ENCODE results near the gene MKS1.

MKS1 gene

DNA sequence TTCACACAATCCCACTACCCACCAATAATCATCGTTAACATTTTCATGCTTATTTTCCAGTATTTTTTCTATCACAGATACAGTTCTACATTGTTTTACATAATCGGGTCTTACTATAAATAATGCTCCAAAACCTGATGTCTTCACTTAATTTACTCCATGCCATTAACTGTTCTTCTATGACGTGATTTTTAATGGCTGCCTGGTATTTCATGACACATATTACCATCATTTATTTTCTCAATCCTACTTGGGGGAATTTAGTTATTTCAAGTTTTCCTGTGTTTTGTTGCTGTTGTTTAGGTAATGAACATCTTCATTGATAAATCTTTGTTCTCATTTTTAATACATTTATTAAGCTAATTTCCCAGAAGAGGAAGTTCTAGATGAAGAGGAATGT is 34.0 kb upstream of the MKS1 start:
- TF ChIP-seq TAF1 (IDR thresholded peaks at IDR 0.05; ENCODE audit: low read depth) = no peak
- TF ChIP-seq, protein P1, sequence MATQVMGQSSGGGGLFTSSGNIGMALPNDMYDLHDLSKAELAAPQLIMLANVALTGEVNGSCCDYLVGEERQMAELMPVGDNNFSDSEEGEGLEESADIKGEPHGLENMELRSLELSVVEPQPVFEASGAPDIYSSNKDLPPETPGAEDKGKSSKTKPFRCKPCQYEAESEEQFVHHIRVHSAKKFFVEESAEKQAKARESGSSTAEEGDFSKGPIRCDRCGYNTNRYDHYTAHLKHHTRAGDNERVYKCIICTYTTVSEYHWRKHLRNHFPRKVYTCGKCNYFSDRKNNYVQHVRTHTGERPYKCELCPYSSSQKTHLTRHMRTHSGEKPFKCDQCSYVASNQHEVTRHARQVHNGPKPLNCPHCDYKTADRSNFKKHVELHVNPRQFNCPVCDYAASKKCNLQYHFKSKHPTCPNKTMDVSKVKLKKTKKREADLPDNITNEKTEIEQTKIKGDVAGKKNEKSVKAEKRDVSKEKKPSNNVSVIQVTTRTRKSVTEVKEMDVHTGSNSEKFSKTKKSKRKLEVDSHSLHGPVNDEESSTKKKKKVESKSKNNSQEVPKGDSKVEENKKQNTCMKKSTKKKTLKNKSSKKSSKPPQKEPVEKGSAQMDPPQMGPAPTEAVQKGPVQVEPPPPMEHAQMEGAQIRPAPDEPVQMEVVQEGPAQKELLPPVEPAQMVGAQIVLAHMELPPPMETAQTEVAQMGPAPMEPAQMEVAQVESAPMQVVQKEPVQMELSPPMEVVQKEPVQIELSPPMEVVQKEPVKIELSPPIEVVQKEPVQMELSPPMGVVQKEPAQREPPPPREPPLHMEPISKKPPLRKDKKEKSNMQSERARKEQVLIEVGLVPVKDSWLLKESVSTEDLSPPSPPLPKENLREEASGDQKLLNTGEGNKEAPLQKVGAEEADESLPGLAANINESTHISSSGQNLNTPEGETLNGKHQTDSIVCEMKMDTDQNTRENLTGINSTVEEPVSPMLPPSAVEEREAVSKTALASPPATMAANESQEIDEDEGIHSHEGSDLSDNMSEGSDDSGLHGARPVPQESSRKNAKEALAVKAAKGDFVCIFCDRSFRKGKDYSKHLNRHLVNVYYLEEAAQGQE (IDR thresholded peaks at IDR 0.05; ENCODE audit: low read depth) = no peak
- TF ChIP-seq CREB1 (IDR thresholded peaks at IDR 0.05; ENCODE audit: low read depth) = no peak
- TF ChIP-seq NFIC (IDR thresholded peaks at IDR 0.05) = no peak
- no peak for TF ChIP-seq RAD21 (IDR thresholded peaks at IDR 0.05; ENCODE audit: low read depth)

DNA sequence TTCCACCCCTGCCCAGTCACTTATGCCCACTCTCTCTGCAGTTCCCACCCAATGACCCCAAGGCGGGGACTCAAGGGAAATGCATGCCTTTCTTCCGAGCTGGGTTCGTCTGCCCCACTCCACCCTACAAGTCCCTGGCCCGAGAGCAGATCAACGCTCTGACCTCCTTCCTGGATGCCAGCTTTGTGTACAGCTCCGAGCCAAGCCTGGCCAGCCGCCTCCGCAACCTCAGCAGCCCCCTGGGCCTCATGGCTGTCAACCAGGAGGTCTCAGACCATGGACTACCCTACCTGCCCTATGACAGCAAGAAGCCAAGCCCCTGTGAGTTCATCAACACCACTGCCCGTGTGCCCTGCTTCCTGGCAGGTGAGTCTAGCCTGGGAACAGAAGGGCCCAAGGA is 33.1 kb upstream of the MKS1 start:
- TF ChIP-seq CREB1 (IDR thresholded peaks at IDR 0.05; ENCODE audit: low read depth) = no peak
- no peak for TF ChIP-seq EGR1 (IDR thresholded peaks at IDR 0.05)
- TF ChIP-seq, protein P2, sequence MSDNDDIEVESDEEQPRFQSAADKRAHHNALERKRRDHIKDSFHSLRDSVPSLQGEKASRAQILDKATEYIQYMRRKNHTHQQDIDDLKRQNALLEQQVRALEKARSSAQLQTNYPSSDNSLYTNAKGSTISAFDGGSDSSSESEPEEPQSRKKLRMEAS (IDR thresholded peaks at IDR 0.05) = no peak

DNA sequence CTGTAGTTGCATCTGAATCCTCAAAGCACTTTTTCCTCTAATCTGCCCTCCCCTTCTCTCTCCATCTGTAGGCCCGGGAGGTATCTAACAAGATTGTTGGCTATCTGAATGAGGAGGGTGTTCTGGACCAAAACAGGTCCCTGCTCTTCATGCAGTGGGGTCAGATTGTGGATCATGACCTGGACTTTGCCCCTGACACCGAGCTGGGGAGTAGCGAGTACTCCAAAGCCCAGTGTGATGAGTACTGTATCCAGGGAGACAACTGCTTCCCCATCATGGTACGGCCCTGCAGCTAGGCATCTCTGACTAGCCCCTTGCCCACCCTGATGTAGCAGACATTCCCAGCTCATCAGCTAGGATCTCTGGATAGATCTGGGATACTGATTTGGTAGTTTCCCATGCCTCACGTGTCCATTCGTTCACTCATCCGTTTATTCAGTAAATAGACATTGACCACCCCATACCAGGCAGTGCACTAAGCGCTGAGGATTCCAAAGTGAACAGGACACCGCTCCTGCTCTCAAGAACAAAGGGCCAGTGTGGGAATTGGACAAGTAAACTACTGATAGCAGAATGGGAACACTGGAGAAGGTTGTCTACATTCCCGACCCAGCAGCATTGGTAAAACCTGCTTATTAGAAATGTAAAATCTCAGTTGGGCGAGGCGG is 31.4 kb upstream of the MKS1 start:
- TF ChIP-seq, protein P2 (IDR thresholded peaks at IDR 0.05) = no peak
- TF ChIP-seq EGR1 (IDR thresholded peaks at IDR 0.05) = no peak
- no peak for TF ChIP-seq YY1 (IDR thresholded peaks at IDR 0.05; ENCODE audit: low read depth)
- TF ChIP-seq, protein P1 (IDR thresholded peaks at IDR 0.05; ENCODE audit: low read depth) = no peak
- TF ChIP-seq RAD21 (IDR thresholded peaks at IDR 0.05; ENCODE audit: low read depth) = no peak
- TF ChIP-seq CREB1 (IDR thresholded peaks at IDR 0.05; ENCODE audit: low read depth) = no peak
- TF ChIP-seq TCF12 (IDR thresholded peaks at IDR 0.05; ENCODE audit: low read depth) = no peak
- no peak for TF ChIP-seq ZBTB7A (IDR thresholded peaks at IDR 0.05; ENCODE audit: low read depth)
- no peak for TF ChIP-seq NFIC (IDR thresholded peaks at IDR 0.05)
- no peak for TF ChIP-seq TEAD4 (IDR thresholded peaks at IDR 0.05)
- TF ChIP-seq TAF1 (IDR thresholded peaks at IDR 0.05; ENCODE audit: low read depth) = no peak
- no peak for TF ChIP-seq EP300 (IDR thresholded peaks at IDR 0.05; ENCODE audit: borderline replicate concordance)
- TF ChIP-seq, protein P3, sequence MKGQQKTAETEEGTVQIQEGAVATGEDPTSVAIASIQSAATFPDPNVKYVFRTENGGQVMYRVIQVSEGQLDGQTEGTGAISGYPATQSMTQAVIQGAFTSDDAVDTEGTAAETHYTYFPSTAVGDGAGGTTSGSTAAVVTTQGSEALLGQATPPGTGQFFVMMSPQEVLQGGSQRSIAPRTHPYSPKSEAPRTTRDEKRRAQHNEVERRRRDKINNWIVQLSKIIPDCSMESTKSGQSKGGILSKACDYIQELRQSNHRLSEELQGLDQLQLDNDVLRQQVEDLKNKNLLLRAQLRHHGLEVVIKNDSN (IDR thresholded peaks at IDR 0.05) = no peak
- no peak for TF ChIP-seq FOXM1 (IDR thresholded peaks at IDR 0.05; ENCODE audit: borderline replicate concordance, low read depth)
- no peak for TF ChIP-seq CEBPB (IDR thresholded peaks at IDR 0.05)

DNA sequence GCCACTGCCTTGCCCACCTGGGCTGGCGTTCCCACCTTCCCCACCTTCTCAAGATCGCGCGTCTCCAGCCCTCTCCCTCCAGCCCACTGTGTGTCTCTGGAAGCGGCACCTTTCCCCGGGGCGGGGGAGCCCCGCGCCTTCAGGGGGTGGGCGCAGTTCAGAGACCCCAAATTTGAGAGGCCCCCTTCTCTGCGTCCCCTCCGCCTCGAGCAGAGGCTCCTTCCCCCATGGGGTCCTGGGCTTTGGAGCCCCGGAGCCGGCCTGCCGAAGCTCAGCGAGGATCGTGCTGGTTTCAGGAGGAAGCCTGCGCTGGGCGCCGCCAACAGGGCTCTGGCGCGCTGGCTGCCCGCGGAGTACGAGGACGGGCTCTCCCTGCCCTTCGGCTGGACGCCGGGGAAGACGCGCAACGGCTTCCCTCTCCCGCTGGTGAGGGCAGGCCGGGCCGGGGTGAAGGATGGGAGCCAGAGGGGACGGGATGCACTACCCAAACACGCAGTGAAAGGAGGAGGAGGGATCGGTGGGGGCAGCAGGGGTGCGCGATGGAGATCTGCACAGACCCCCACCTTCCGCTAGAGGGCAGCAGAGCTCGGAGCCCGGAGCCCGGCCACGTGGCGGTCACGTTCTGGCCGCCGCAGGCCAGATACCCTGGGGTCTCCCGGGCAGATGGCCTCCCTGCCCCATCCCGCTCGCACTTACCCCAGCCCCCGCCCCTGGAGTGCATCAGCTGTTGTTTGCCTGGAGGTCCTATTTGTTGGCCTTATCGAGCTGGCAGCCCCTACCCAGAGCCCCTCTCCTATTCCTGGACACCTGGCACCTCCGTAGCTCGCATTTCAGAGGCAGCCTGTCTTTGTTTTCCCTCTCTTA is 30.4 kb upstream of the MKS1 start:
- TF ChIP-seq FOXM1 (IDR thresholded peaks at IDR 0.05; ENCODE audit: borderline replicate concordance, low read depth) = no peak
- no peak for TF ChIP-seq EGR1 (IDR thresholded peaks at IDR 0.05)
- TF ChIP-seq YY1 (IDR thresholded peaks at IDR 0.05; ENCODE audit: low read depth) = no peak
- TF ChIP-seq EP300 (IDR thresholded peaks at IDR 0.05; ENCODE audit: borderline replicate concordance) = no peak
- TF ChIP-seq ZBTB7A (IDR thresholded peaks at IDR 0.05; ENCODE audit: low read depth) = 0 out of 2 replicates have a peak, but pooled peaks have one; percentile 52
- peak; percentile 67 for TF ChIP-seq RAD21 (IDR thresholded peaks at IDR 0.05; ENCODE audit: low read depth)
- TF ChIP-seq, protein P3 (IDR thresholded peaks at IDR 0.05) = peak; percentile 81
- TF ChIP-seq, protein P2 (IDR thresholded peaks at IDR 0.05) = peak; percentile 99

DNA sequence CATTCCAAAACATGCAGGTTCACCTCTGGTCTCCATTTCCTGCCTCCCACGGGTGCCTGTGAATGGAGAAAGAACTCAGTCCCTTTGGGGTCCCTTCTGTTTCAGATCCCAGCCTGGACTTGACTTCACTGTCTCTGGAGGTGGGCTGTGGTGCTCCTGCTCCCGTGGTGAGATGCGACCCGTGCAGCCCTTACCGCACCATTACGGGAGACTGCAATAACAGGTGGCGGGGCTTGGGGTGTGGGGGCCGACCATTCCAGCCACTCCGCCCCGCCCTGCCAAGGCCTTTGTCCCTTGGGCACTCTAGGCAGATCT is 29.9 kb upstream of the MKS1 start:
- TF ChIP-seq RAD21 (IDR thresholded peaks at IDR 0.05; ENCODE audit: low read depth) (no peak), EGR1 (IDR thresholded peaks at IDR 0.05) (no peak), TCF12 (IDR thresholded peaks at IDR 0.05; ENCODE audit: low read depth) (no peak), TEAD4 (IDR thresholded peaks at IDR 0.05) (no peak), FOXM1 (IDR thresholded peaks at IDR 0.05; ENCODE audit: borderline replicate concordance, low read depth) (no peak), EP300 (IDR thresholded peaks at IDR 0.05; ENCODE audit: borderline replicate concordance) (no peak)

Data from Ishikawa (cell line).